K562 (cell line): ENCODE results near the gene USP37. TPM values are rescaled to one million over a fixed set of nuclear protein-coding genes. Genes with fewer than 3 reads are reported as not detected.

ENCODE experiments used
- FOXJ2 ChIP-seq: fragments of 200-800 bp; sonication (Bioruptor generic); IDR thresholded peaks from 2 replicates; pipeline ENCODE4 v1.6.1; 2016; ENCODE audit warnings: missing genetic modification characterization, missing compliant biosample characterization
- KDM1A ChIP-seq, 2 experiments: fragments of 450-650 bp; IDR thresholded peaks; 2 replicates each; pipeline ENCODE4 v1.6.1; 2016; ENCODE audit warnings: mild to moderate bottlenecking in 2 of 2
- MTA3 ChIP-seq: fragments of 450-650 bp; formaldehyde crosslinking; IDR thresholded peaks from 2 replicates; pipeline ENCODE4 v1.6.1; 2017; ENCODE audit warnings: mild to moderate bottlenecking, borderline replicate concordance
- NCOA6 ChIP-seq: fragments of 450-650 bp; IDR thresholded peaks from 2 replicates; pipeline ENCODE4 v1.6.1; 2017; ENCODE audit warnings: mild to moderate bottlenecking
- NFE2 ChIP-seq: IDR thresholded peaks from 2 replicates; pipeline ENCODE4 v1.6.1; 2014; ENCODE audit warnings: antibody characterized with exemption, low read depth
- RBM22 ChIP-seq: fragments of 200-400 bp; formaldehyde crosslinking; IDR thresholded peaks from 2 replicates; pipeline ENCODE4 v1.6.1; 2018; ENCODE audit warnings: low read length, low read depth; ENCODE audit not compliant: poor library complexity, severe bottlenecking
- REST ChIP-seq, 2 experiments: fragments of 450-650 bp; formaldehyde crosslinking in 1 of 2; IDR thresholded peaks; 2 replicates each; pipeline versions ENCODE4 v1.4.0 to v1.6.1; 2014 to 2020; ENCODE audit warnings: mild to moderate bottlenecking in 2 of 2, borderline replicate concordance in 1 of 2, low read depth in 1 of 2
- SUPT5H ChIP-seq: fragments of 450-650 bp; IDR thresholded peaks from 2 replicates; pipeline ENCODE4 v1.6.1; 2016
- TAF7 ChIP-seq: fragments of 450-650 bp; IDR thresholded peaks from 2 replicates; pipeline ENCODE4 v1.6.1; 2016; ENCODE audit warnings: missing genetic modification characterization, missing compliant biosample characterization
- ZBTB17 ChIP-seq: fragments of 450-650 bp; formaldehyde crosslinking; IDR thresholded peaks from 2 replicates; pipeline ENCODE4 v1.4.0; 2020; ENCODE audit warnings: mild to moderate bottlenecking
- ZNF41 ChIP-seq: fragments of 250-450 bp; sonication (Bioruptor Pico); conservative IDR thresholded peaks from 2 replicates; pipeline ENCODE4 v1.4.0; 2020; ENCODE audit warnings: mild to moderate bottlenecking
- polyA plus RNA-seq, 8 experiments: library from polyadenylated mRNA; depleted of rRNA in 4 of 8; stranded (reverse) in 5 of 8; unstranded in 3 of 8; fragments of >200 nt; fragmentation: Nextera tagmentation in 2 of 8; fragmentation: Illumina TruSeq in 1 of 8; extraction: Ambion mirVana in 2 of 8; extraction: Trizol in 1 of 8; gene quantifications; 2 replicates each; pipeline versions ENCODE4 v1.2.1 to v1.2.3, GENCODE V29; 2011 to 2014; ENCODE audit warnings: inconsistent platforms in 1 of 8, missing spikeins in 1 of 8
- total RNA-seq, 7 experiments: library from RNA; depleted of rRNA in 6 of 7; stranded (reverse); fragments of >200 nt in 6 of 7; fragmentation: Illumina TruSeq in 2 of 7; extraction: Trizol in 2 of 7; gene quantifications; 2 replicates each; pipeline versions ENCODE4 v1.2.1 to v1.2.3, GENCODE V29; 2011 to 2021; ENCODE audit warnings: low replicate concordance in 1 of 7
- TF ChIP-seq, protein P1 (sequence below): IDR thresholded peaks from 2 replicates; pipeline ENCODE4 v1.6.1; 2014; ENCODE audit warnings: antibody characterized with exemption
- TF ChIP-seq, protein P2 (sequence below): fragments of 450-650 bp; IDR thresholded peaks from 2 replicates; pipeline ENCODE4 v1.6.1; 2017; ENCODE audit warnings: antibody characterized with exemption, mild to moderate bottlenecking
- TF ChIP-seq, protein P3 (sequence below): fragments of 250-450 bp; sonication (Bioruptor Pico); IDR thresholded peaks from 2 replicates; pipeline ENCODE4 v1.5.0; 2021

Gene USP37
- total and polyA plus RNA-seq, 9 of the 15 experiments (the other 6 are each of a cell fraction or from before 2014, with no cell fraction given): 2.0 to 14.2 (median 8.5) TPM

GRCh38 chr2:218405746-218406208 is 162.4 kb downstream of the USP37 start (continued):
- TF ChIP-seq, protein P1, sequence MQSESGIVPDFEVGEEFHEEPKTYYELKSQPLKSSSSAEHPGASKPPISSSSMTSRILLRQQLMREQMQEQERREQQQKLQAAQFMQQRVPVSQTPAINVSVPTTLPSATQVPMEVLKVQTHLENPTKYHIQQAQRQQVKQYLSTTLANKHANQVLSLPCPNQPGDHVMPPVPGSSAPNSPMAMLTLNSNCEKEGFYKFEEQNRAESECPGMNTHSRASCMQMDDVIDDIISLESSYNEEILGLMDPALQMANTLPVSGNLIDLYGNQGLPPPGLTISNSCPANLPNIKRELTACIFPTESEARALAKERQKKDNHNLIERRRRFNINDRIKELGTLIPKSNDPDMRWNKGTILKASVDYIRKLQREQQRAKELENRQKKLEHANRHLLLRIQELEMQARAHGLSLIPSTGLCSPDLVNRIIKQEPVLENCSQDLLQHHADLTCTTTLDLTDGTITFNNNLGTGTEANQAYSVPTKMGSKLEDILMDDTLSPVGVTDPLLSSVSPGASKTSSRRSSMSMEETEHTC: no peak
- no peak for TF ChIP-seq NCOA6
- TF ChIP-seq, protein P2, sequence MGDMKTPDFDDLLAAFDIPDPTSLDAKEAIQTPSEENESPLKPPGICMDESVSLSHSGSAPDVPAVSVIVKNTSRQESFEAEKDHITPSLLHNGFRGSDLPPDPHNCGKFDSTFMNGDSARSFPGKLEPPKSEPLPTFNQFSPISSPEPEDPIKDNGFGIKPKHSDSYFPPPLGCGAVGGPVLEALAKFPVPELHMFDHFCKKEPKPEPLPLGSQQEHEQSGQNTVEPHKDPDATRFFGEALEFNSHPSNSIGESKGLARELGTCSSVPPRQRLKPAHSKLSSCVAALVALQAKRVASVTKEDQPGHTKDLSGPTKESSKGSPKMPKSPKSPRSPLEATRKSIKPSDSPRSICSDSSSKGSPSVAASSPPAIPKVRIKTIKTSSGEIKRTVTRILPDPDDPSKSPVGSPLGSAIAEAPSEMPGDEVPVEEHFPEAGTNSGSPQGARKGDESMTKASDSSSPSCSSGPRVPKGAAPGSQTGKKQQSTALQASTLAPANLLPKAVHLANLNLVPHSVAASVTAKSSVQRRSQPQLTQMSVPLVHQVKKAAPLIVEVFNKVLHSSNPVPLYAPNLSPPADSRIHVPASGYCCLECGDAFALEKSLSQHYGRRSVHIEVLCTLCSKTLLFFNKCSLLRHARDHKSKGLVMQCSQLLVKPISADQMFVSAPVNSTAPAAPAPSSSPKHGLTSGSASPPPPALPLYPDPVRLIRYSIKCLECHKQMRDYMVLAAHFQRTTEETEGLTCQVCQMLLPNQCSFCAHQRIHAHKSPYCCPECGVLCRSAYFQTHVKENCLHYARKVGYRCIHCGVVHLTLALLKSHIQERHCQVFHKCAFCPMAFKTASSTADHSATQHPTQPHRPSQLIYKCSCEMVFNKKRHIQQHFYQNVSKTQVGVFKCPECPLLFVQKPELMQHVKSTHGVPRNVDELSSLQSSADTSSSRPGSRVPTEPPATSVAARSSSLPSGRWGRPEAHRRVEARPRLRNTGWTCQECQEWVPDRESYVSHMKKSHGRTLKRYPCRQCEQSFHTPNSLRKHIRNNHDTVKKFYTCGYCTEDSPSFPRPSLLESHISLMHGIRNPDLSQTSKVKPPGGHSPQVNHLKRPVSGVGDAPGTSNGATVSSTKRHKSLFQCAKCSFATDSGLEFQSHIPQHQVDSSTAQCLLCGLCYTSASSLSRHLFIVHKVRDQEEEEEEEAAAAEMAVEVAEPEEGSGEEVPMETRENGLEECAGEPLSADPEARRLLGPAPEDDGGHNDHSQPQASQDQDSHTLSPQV: 0 out of 2 replicates have a peak, but pooled peaks have one; percentile 10
- TF ChIP-seq REST (IDR thresholded peaks at IDR 0.05; ENCODE audit: borderline replicate concordance): no peak
- peak; percentile 43; the same call in 1 of the 2 replicates for TF ChIP-seq REST (CRISPR knock-in tag; IDR thresholded peaks at IDR 0.05; ENCODE audit: low read depth)
- TF ChIP-seq ZNF41 (CRISPR knock-in tag): 0 out of 2 replicates have a peak, but pooled peaks have one; percentile 3
- TF ChIP-seq TAF7 (tag): no peak
- TF ChIP-seq, protein P3, sequence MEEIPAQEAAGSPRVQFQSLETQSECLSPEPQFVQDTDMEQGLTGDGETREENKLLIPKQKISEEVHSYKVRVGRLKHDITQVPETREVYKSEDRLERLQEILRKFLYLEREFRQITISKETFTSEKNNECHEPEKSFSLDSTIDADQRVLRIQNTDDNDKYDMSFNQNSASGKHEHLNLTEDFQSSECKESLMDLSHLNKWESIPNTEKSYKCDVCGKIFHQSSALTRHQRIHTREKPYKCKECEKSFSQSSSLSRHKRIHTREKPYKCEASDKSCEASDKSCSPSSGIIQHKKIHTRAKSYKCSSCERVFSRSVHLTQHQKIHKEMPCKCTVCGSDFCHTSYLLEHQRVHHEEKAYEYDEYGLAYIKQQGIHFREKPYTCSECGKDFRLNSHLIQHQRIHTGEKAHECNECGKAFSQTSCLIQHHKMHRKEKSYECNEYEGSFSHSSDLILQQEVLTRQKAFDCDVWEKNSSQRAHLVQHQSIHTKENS (CRISPR knock-in tag): no peak
- peak; percentile 32; the same call in 1 of the 2 replicates for TF ChIP-seq ZBTB17 (CRISPR knock-in tag)
- no peak for TF ChIP-seq NFE2
- TF ChIP-seq FOXJ2 (tag): no peak
- TF ChIP-seq RBM22: peak; percentile 47
- TF ChIP-seq SUPT5H: peak; percentile 63
- TF ChIP-seq KDM1A (IDR thresholded peaks at IDR 0.05): no peak
- TF ChIP-seq MTA3: 0 out of 2 replicates have a peak, but pooled peaks have one; percentile 22
